Measurements from ENCODE around the gene BTRC. TPM values are rescaled to one million over a fixed set of nuclear protein-coding genes. Genes with fewer than 3 reads are reported as not detected.

Gene BTRC
- total and polyA plus RNA-seq, 2 donors (not counting 3 experiments of a cell fraction or from before 2014, with no cell fraction given), result 11.6 to 18.5 TPM

GRCh38 chr10:101597091-101597900 is 243.3 kb downstream of the BTRC start:
- dilution Hi-C loops (cut with MboI; ENCODE audit: extremely low pct_ligation_motif_present, low sequenced_read_pairs), result no loop called here
- H3K27me3 ChIP-seq (ENCODE audit: control insufficient read depth in 2 of 2, insufficient read depth in 2 of 2, low read length in 2 of 2), result no peaks in the 10 kb centered on the region
- intact Hi-C loops (cut with micrococcal nuclease), result no loop called here
- H3K4me1 ChIP-seq (ENCODE audit: control insufficient read depth, extremely low read depth, insufficient read depth, low read length), result no peaks in the 10 kb centered on the region
- H3K79me2 ChIP-seq (ENCODE audit: control insufficient read depth, insufficient read depth, low read length), result no peaks in the 10 kb centered on the region
- H3K4me3 ChIP-seq (replicated peaks in 1 of 3; ENCODE audit: insufficient read depth in 1 of 3, low read depth in 1 of 3, low read length in 3 of 3), result no peak overlapping the region
- no TSS peak for BruUV-seq (replicated peaks)
- no peak for TF ChIP-seq CTCF (IDR thresholded peaks at IDR 0.05; ENCODE audit: extremely low read depth in 1 of 2, insufficient read depth in 1 of 2, low read depth in 1 of 2, low read length in 2 of 2)
- TF ChIP-seq POLR2AphosphoS5 (IDR thresholded peaks at IDR 0.05; ENCODE audit: insufficient read depth, low read depth, low read length), result no peak
- TF ChIP-seq FOS (IDR thresholded peaks at IDR 0.05; ENCODE audit: borderline replicate concordance, insufficient read depth, low read length), result no peak
- TF ChIP-seq GATA2 (IDR thresholded peaks at IDR 0.05; ENCODE audit: insufficient read depth, insufficient read length, low read depth, low read length), result no peak
- TF ChIP-seq MYC (IDR thresholded peaks at IDR 0.05; ENCODE audit: low read depth, low read length), result no peak
- no peak for TF ChIP-seq JUN (IDR thresholded peaks at IDR 0.05; ENCODE audit: borderline replicate concordance, insufficient read depth, insufficient read length, low read depth)
- TF ChIP-seq MAX (IDR thresholded peaks at IDR 0.05; ENCODE audit: insufficient read depth, insufficient read length), result no peak
- no peaks in the 10 kb centered on the region for H3K9me1 ChIP-seq (replicated peaks; ENCODE audit: control insufficient read depth, extremely low read depth, insufficient read depth, low read length)
- no peaks in the 10 kb centered on the region for H3K36me3 ChIP-seq (ENCODE audit: control insufficient read depth in 2 of 2, extremely low read depth in 1 of 2, insufficient read depth in 2 of 2, low read length in 2 of 2)
- no peak overlapping the region for H2AFZ ChIP-seq (ENCODE audit: low read depth, low read length)
- CTCF ChIA-PET, result interaction anchor here (1.2 to 3.2 kb wide), 3 partner anchors 9 to 184 kb away, joined by 3 to 10 read pairs (median 4); partner anchors contain the start of genes DPCD and POLL
- no peaks in the 10 kb centered on the region for H4K20me1 ChIP-seq (replicated peaks; ENCODE audit: control insufficient read depth, extremely low read depth, insufficient read depth, low read length)
- no peak overlapping the region for H3K4me2 ChIP-seq (ENCODE audit: insufficient read depth, low read length)
- FAIRE-seq, result no peak
- DNase-seq (ENCODE audit: low read depth, low spot score), result no peak
- no peak overlapping the region for H3K9ac ChIP-seq (replicated peaks; ENCODE audit: extremely low read depth, insufficient read depth, low read length)
- POLR2A ChIA-PET, result no interaction called here
- no peak overlapping the region for H3K27ac ChIP-seq (ENCODE audit: insufficient read depth, low read depth, low read length)
- no peaks in the 10 kb centered on the region for H3K9me3 ChIP-seq (replicated peaks; ENCODE audit: control insufficient read depth, insufficient read depth, low read length)
